ENCODE measurements around the gene CHST15.
"Not testable (repeated sequence)": the region's sequence is repeated elsewhere in the genome, so short reads cannot be mapped to it uniquely, and the experiment has no call there.

CHST15 gene

GRCh38 chr10:124098575-124098974 is 5.2 kb upstream of the CHST15 start:
- no peaks in the 10 kb centered on the region for H3K36me3 ChIP-seq (ENCODE audit: insufficient read depth)
- H3K9ac ChIP-seq, result no peak overlapping the region
- no peak overlapping the region for H3K4me3 ChIP-seq (IDR thresholded peaks at IDR 0.05; ENCODE audit: insufficient read depth, low read depth, low read length)
- no peak for TF ChIP-seq CTCF (conservative IDR thresholded peaks at IDR 0.05; ENCODE audit: low read depth, low read length)
- H4K20me1 ChIP-seq (ENCODE audit: insufficient read depth), result no peaks in the 10 kb centered on the region
- no peaks in the 10 kb centered on the region for H3K27me3 ChIP-seq (ENCODE audit: insufficient read depth, low read depth)
- H3K4me2 ChIP-seq, result no peak overlapping the region
- H3K4me1 ChIP-seq (ENCODE audit: low read depth, poor library complexity, severe bottlenecking), result peaks cover 40% of the 10 kb centered on the region
- H2AFZ ChIP-seq (ENCODE audit: low read depth), result no peak overlapping the region
- no peak overlapping the region for H3K27ac ChIP-seq
- H3K79me2 ChIP-seq (ENCODE audit: insufficient read depth, low read depth), result peaks cover 22% of the 10 kb centered on the region; the same call in 1 of the 2 replicates

GRCh38 chr10:124097883-124098282 is 4.5 kb upstream of the CHST15 start:
- TF ChIP-seq CTCF (conservative IDR thresholded peaks at IDR 0.05; ENCODE audit: low read depth, low read length), result no peak
- no peak overlapping the region for H3K27ac ChIP-seq
- H3K4me1 ChIP-seq (ENCODE audit: low read depth, poor library complexity, severe bottlenecking), result peaks cover 33% of the 10 kb centered on the region
- no peak overlapping the region for H3K4me3 ChIP-seq (IDR thresholded peaks at IDR 0.05; ENCODE audit: insufficient read depth, low read depth, low read length)
- H4K20me1 ChIP-seq (ENCODE audit: insufficient read depth), result no peaks in the 10 kb centered on the region
- peaks cover 26% of the 10 kb centered on the region; the same call in 1 of the 2 replicates for H3K79me2 ChIP-seq (ENCODE audit: insufficient read depth, low read depth)
- no peak overlapping the region for H3K4me2 ChIP-seq
- no peak overlapping the region for H3K9ac ChIP-seq
- H3K36me3 ChIP-seq (ENCODE audit: insufficient read depth), result no peaks in the 10 kb centered on the region
- no peaks in the 10 kb centered on the region for H3K27me3 ChIP-seq (ENCODE audit: insufficient read depth, low read depth)
- no peak overlapping the region for H2AFZ ChIP-seq (ENCODE audit: low read depth)

- H3K36me3 ChIP-seq (ENCODE audit: insufficient read depth), result no peaks in the 10 kb centered on the region
- H3K4me3 ChIP-seq (IDR thresholded peaks at IDR 0.05; ENCODE audit: insufficient read depth, low read depth, low read length), result no peak overlapping the region
- no peak overlapping the region for H2AFZ ChIP-seq (ENCODE audit: low read depth)
- peak overlapping the region; percentile 93; the same call in 1 of the 2 replicates for H3K27ac ChIP-seq
- no peak overlapping the region; the same call in 1 of the 2 replicates for H3K4me2 ChIP-seq
- no peak for TF ChIP-seq CTCF (conservative IDR thresholded peaks at IDR 0.05; ENCODE audit: low read depth, low read length)
- no peaks in the 10 kb centered on the region for H4K20me1 ChIP-seq (ENCODE audit: insufficient read depth)
- peaks cover 19% of the 10 kb centered on the region for H3K4me1 ChIP-seq (ENCODE audit: low read depth, poor library complexity, severe bottlenecking)
- no peaks in the 10 kb centered on the region for H3K27me3 ChIP-seq (ENCODE audit: insufficient read depth, low read depth)
- H3K9ac ChIP-seq, result no peak overlapping the region
- H3K79me2 ChIP-seq (ENCODE audit: insufficient read depth, low read depth), result peaks cover 39% of the 10 kb centered on the region
Measured at GRCh38 chr10:124096494-124096893, 3.1 kb upstream of the CHST15 start.

GRCh38 chr10:124095801-124096200 is 2.4 kb upstream of the CHST15 start:
- H3K4me3 ChIP-seq (IDR thresholded peaks at IDR 0.05; ENCODE audit: insufficient read depth, low read depth, low read length); H3K27me3 ChIP-seq (ENCODE audit: insufficient read depth, low read depth); H3K36me3 ChIP-seq (ENCODE audit: insufficient read depth); H4K20me1 ChIP-seq (ENCODE audit: insufficient read depth); H2AFZ ChIP-seq (ENCODE audit: low read depth): not testable (repeated sequence)
- peak overlapping the region; percentile 78 for H3K4me2 ChIP-seq
- H3K9ac ChIP-seq, result peak overlapping the region; percentile 87; the same call in 1 of the 2 replicates
- peak overlapping the region; percentile 93 for H3K27ac ChIP-seq
- peaks cover 18% of the 10 kb centered on the region for H3K4me1 ChIP-seq (ENCODE audit: low read depth, poor library complexity, severe bottlenecking)
- H3K79me2 ChIP-seq (ENCODE audit: insufficient read depth, low read depth), result peaks cover 46% of the 10 kb centered on the region

GRCh38 chr10:124095096-124095495 is 1.7 kb upstream of the CHST15 start:
- peak overlapping the region; percentile 78 for H3K4me2 ChIP-seq
- H2AFZ ChIP-seq (ENCODE audit: low read depth), result peak overlapping the region; percentile 28; the same call in 1 of the 2 replicates
- peaks cover 23% of the 10 kb centered on the region for H3K4me1 ChIP-seq (ENCODE audit: low read depth, poor library complexity, severe bottlenecking)
- no peaks in the 10 kb centered on the region; the same call in 1 of the 2 replicates for H3K36me3 ChIP-seq (ENCODE audit: insufficient read depth)
- no peaks in the 10 kb centered on the region for H3K27me3 ChIP-seq (ENCODE audit: insufficient read depth, low read depth)
- H3K79me2 ChIP-seq (ENCODE audit: insufficient read depth, low read depth), result peaks cover 53% of the 10 kb centered on the region
- H3K9ac ChIP-seq, result peak overlapping the region; percentile 87
- TF ChIP-seq CTCF (conservative IDR thresholded peaks at IDR 0.05; ENCODE audit: low read depth, low read length), result no peak
- H3K4me3 ChIP-seq (IDR thresholded peaks at IDR 0.05; ENCODE audit: insufficient read depth, low read depth, low read length), result no peak overlapping the region
- peak overlapping the region; percentile 93 for H3K27ac ChIP-seq
- no peaks in the 10 kb centered on the region for H4K20me1 ChIP-seq (ENCODE audit: insufficient read depth)
